ENCODE measurements around the gene BMF.
"Not testable (repeated sequence)": the region's sequence is repeated elsewhere in the genome, so short reads cannot be mapped to it uniquely, and the experiment has no call there.

Gene BMF

GRCh38 chr15:40121911-40122638 is 13.4 kb upstream of the BMF start:
- no peak for DNase-seq (ENCODE audit: extremely low read depth, insufficient read length)
- H3K4me3 ChIP-seq (replicated peaks; ENCODE audit: low read depth, low read length), result no peak overlapping the region
- no peak for TF ChIP-seq CTCF (IDR thresholded peaks at IDR 0.05; ENCODE audit: insufficient read depth, low read length, poor library complexity, severe bottlenecking)

GRCh38 chr15:40118473-40118872 is 9.8 kb upstream of the BMF start:
- no peak for DNase-seq (ENCODE audit: extremely low read depth, insufficient read length)
- no peak for TF ChIP-seq CTCF (IDR thresholded peaks at IDR 0.05; ENCODE audit: insufficient read depth, low read length, poor library complexity, severe bottlenecking)
- Histone ChIP-seq H3K4me3 (replicated peaks; ENCODE audit: low read depth, low read length) (no peak overlapping the region), H3K36me3 (ENCODE audit: control insufficient read depth, insufficient read depth, low read length) (no peaks in the 10 kb centered on the region), H3K27me3 (replicated peaks; ENCODE audit: control insufficient read depth, insufficient read depth, low read length) (no peaks in the 10 kb centered on the region)

More at GRCh38 chr15:40121911-40122638, 13.4 kb upstream of the BMF start:
- H3K27me3 ChIP-seq (replicated peaks; ENCODE audit: control insufficient read depth, insufficient read depth, low read length), result no peaks in the 10 kb centered on the region
- H3K36me3 ChIP-seq (ENCODE audit: control insufficient read depth, insufficient read depth, low read length), result no peaks in the 10 kb centered on the region

- Histone ChIP-seq H3K36me3 (ENCODE audit: control insufficient read depth, insufficient read depth, low read length) (no peaks in the 10 kb centered on the region), H3K4me3 (replicated peaks; ENCODE audit: low read depth, low read length) (no peak overlapping the region), H3K27me3 (replicated peaks; ENCODE audit: control insufficient read depth, insufficient read depth, low read length) (no peaks in the 10 kb centered on the region)
- no peak for TF ChIP-seq CTCF (IDR thresholded peaks at IDR 0.05; ENCODE audit: insufficient read depth, low read length, poor library complexity, severe bottlenecking)
- DNase-seq (ENCODE audit: extremely low read depth, insufficient read length), result peak; percentile 85
Measured at GRCh38 chr15:40115670-40116093, 7.0 kb upstream of the BMF start.

- not testable (repeated sequence) for H3K4me3 ChIP-seq (replicated peaks; ENCODE audit: low read depth, low read length)
Measured at GRCh38 chr15:40115106-40115505, 6.4 kb upstream of the BMF start.

GRCh38 chr15:40114218-40114617 is 5.5 kb upstream of the BMF start:
- DNase-seq (ENCODE audit: extremely low read depth, insufficient read length), result no peak
- H3K4me3 ChIP-seq (replicated peaks; ENCODE audit: low read depth, low read length), result no peak overlapping the region
- no peaks in the 10 kb centered on the region for H3K36me3 ChIP-seq (ENCODE audit: control insufficient read depth, insufficient read depth, low read length)
- no peaks in the 10 kb centered on the region for H3K27me3 ChIP-seq (replicated peaks; ENCODE audit: control insufficient read depth, insufficient read depth, low read length)
- no peak for TF ChIP-seq CTCF (IDR thresholded peaks at IDR 0.05; ENCODE audit: insufficient read depth, low read length, poor library complexity, severe bottlenecking)

More at GRCh38 chr15:40115106-40115505, 6.4 kb upstream of the BMF start:
- not testable (repeated sequence) for DNase-seq (ENCODE audit: extremely low read depth, insufficient read length); H3K27me3 ChIP-seq (replicated peaks; ENCODE audit: control insufficient read depth, insufficient read depth, low read length); H3K36me3 ChIP-seq (ENCODE audit: control insufficient read depth, insufficient read depth, low read length)

GRCh38 chr15:40112789-40113188 is 4.1 kb upstream of the BMF start:
- no peak for TF ChIP-seq CTCF (IDR thresholded peaks at IDR 0.05; ENCODE audit: insufficient read depth, low read length, poor library complexity, severe bottlenecking)
- no peak for DNase-seq (ENCODE audit: extremely low read depth, insufficient read length)

More at GRCh38 chr15:40112789-40113188, 4.1 kb upstream of the BMF start:
- H3K27me3 ChIP-seq (replicated peaks; ENCODE audit: control insufficient read depth, insufficient read depth, low read length), result no peaks in the 10 kb centered on the region
- H3K4me3 ChIP-seq (replicated peaks; ENCODE audit: low read depth, low read length), result no peak overlapping the region
- no peaks in the 10 kb centered on the region for H3K36me3 ChIP-seq (ENCODE audit: control insufficient read depth, insufficient read depth, low read length)

All from GM06990 (cell line).